Tibial nerve (tissue), 4 donors: ENCODE data around the gene VGF. TPM values are rescaled to one million over a fixed set of nuclear protein-coding genes. Genes with fewer than 3 reads are reported as not detected.
"Not testable (repeated sequence)": the region's sequence is repeated elsewhere in the genome, so short reads cannot be mapped to it uniquely, and the experiment has no call there.

Source experiments
- DNase-seq, 2 donors: peaks; one replicate each; pipeline ENCODE4 v3.0.0-alpha.2; 2019; ENCODE audit warnings: low spot score in 2 of 2
- H3K27ac ChIP-seq, 4 donors: fragments of 200-600 bp; sonication (generic) in 3 of 4; one replicate each; pipeline ENCODE4 v1.5.1; 2017 to 2019; ENCODE audit warnings: mild to moderate bottlenecking in 1 of 4
- H3K27me3 ChIP-seq, 2 donors: fragments of 200-600 bp; sonication (generic) in 1 of 2; one replicate each; pipeline versions ENCODE4 v1.5.1 to v1.6.0; 2017 to 2019
- H3K36me3 ChIP-seq, 3 donors: fragments of 200-600 bp; sonication (generic); one replicate each; pipeline ENCODE4 v1.5.1; 2018 to 2019
- H3K4me1 ChIP-seq, 4 donors: fragments of 200-600 bp; sonication (generic) in 3 of 4; one replicate each; pipeline ENCODE4 v1.5.1; 2017 to 2019
- H3K4me3 ChIP-seq, 4 donors: fragments of 200-600 bp; sonication (generic) in 3 of 4; one replicate each; pipeline ENCODE4 v1.5.1; 2017 to 2019; ENCODE audit warnings: mild to moderate bottlenecking in 1 of 4, moderate library complexity in 1 of 4
- H3K9me3 ChIP-seq, 4 donors: fragments of 200-600 bp; sonication (generic) in 3 of 4; one replicate each; pipeline ENCODE4 v1.5.1; 2017 to 2019
- EP300 ChIP-seq, 2 donors: sonication (generic); formaldehyde crosslinking; IDR thresholded peaks; one replicate each; pipeline ENCODE4 v1.6.1; 2017; ENCODE audit warnings: antibody characterized with exemption in 2 of 2, mild to moderate bottlenecking in 1 of 2
- POLR2A ChIP-seq, 2 donors: fragments of 450-650 bp; IDR thresholded peaks; one replicate each; pipeline ENCODE4 v1.6.1; 2017; ENCODE audit warnings: antibody characterized with exemption in 2 of 2, mild to moderate bottlenecking in 2 of 2, moderate library complexity in 2 of 2
- WGBS, 2 donors: methylation state at CpG; one replicate each; pipeline ENCODE4 v1.1.5; 2018; 5-methylcytosine and 5-hydroxymethylcytosine counted together
- total RNA-seq, 4 donors: library from RNA; depleted of rRNA; stranded (reverse); fragments of >200 nt; gene quantifications; one replicate each; pipeline ENCODE4 v1.1.0, GENCODE V29; 2016
- TF ChIP-seq, protein P1 (sequence below), 5 experiments: fragments of 200-600 bp in 3 of 5; fragments of 450-650 bp in 2 of 5; sonication (generic) in 3 of 5; IDR thresholded peaks; one replicate each; pipeline ENCODE4 v1.5.1; 2016 to 2019; ENCODE audit warnings: antibody characterized with exemption in 5 of 5, mild to moderate bottlenecking in 3 of 5, moderate library complexity in 2 of 5

Gene VGF
- total RNA-seq, 4 donors from 2014 or later, result 1.0 TPM; not detected in 3

DNA sequence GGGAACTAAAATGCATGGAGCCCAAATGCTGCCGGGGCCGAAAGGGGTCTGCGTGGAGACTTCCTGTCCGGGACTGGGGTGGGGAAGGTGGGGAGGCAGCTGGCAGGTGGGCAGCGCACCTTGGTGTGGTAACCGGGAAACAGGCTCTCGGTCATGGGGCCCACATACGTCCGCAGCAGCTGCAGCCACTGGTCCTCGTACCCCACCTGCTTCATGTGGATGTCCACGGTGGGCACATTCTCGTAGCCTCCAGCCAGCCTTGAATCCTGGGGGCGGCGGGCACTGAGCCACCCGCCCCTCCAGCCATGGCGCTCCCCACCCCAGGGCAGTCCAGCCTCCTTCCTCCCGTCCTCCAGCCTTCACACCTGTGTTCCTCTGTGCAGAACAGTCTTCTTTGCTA is 42.1 kb upstream of the VGF start:
- WGBS, 2 donors, result 80 to 84% methylated on average over 8 to 17 of the region's 17 CpGs
- TF ChIP-seq, protein P1, sequence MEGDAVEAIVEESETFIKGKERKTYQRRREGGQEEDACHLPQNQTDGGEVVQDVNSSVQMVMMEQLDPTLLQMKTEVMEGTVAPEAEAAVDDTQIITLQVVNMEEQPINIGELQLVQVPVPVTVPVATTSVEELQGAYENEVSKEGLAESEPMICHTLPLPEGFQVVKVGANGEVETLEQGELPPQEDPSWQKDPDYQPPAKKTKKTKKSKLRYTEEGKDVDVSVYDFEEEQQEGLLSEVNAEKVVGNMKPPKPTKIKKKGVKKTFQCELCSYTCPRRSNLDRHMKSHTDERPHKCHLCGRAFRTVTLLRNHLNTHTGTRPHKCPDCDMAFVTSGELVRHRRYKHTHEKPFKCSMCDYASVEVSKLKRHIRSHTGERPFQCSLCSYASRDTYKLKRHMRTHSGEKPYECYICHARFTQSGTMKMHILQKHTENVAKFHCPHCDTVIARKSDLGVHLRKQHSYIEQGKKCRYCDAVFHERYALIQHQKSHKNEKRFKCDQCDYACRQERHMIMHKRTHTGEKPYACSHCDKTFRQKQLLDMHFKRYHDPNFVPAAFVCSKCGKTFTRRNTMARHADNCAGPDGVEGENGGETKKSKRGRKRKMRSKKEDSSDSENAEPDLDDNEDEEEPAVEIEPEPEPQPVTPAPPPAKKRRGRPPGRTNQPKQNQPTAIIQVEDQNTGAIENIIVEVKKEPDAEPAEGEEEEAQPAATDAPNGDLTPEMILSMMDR (IDR thresholded peaks at IDR 0.05), result no peak
- TF ChIP-seq POLR2A (IDR thresholded peaks at IDR 0.05) (no peak), EP300 (IDR thresholded peaks at IDR 0.05) (no peak)
- H3K4me1 ChIP-seq, result no peaks in the 10 kb centered on the region
- no peaks in the 10 kb centered on the region for H3K9me3 ChIP-seq
- H3K4me3 ChIP-seq, result no peak overlapping the region
- no peak for DNase-seq
- H3K27me3 ChIP-seq, result peaks cover 0 to 8% of the 10 kb centered on the region in 2 donors
- no peak overlapping the region for H3K27ac ChIP-seq
- H3K36me3 ChIP-seq, result peaks cover 3 to 69% (median 25%) of the 10 kb centered on the region in 3 donors

DNA sequence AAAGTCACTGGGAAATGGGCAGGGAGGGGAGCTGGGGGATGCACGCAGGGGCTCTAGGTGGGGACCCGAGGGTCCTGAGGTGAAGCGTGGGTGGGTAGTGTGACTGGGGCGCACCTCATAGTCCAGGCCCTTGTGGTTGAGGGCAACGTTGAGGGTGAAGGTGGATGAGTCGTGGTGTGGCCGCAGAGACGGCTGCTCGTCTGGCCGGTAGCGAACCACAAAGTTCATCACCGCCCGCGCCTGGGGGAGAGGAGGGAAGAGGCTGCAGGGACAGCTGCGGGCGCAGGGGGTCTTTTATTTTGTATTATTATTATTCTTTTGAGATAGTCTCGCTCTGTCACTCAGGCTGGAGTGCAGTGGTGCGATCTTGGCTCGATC is 41.3 kb upstream of the VGF start:
- no peak overlapping the region for H3K4me3 ChIP-seq
- H3K36me3 ChIP-seq, result peaks cover 3 to 61% (median 17%) of the 10 kb centered on the region in 3 donors

DNA sequence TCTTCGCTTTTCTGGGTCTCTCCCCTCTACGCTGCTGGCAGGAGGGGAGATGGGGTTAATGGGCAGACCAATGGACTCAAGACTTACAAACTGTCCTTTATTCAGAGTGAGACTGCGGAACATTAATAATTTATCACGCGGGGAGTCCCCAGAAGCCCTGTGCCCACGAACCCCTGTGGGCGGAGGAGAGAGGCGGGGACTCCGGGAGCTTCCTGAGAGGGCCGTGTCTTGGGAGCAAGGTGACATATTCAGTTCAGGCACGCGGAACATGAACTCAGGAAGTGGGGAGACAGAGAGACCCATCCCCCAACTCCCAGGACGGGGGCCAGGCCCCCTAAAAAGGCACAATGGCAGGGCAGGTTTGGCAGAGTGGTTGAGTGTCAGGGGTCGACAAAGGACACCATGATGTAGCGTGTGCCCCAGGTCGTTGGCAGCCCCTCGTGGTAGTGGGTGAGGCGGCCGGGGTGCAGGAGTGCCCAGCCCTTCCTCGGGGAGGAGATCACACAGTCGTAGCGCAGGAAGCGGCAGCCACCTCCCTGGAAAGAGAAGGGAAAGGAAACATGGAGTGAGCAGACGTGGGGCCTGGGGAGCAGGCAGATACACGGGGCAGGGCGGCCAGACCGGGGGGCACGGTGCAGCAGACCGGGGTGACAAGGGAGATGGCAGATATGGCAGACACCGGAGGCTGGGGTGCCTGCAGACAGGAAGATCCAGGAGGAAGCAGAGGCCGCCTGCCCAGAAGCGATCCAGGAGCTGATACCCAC is 40.7 kb upstream of the VGF start:
- 67 to 73% methylated on average over 32 of the region's 32 CpGs for WGBS, 2 donors
- TF ChIP-seq, protein P1 (IDR thresholded peaks at IDR 0.05), result no peak
- TF ChIP-seq POLR2A (IDR thresholded peaks at IDR 0.05) (no peak), EP300 (IDR thresholded peaks at IDR 0.05) (no peak)
- no peak for DNase-seq
- Histone ChIP-seq H3K4me3 (no peak overlapping the region), H3K9me3 (no peaks in the 10 kb centered on the region), H3K27ac (no peak overlapping the region), H3K36me3 (peaks cover 0 to 55% (median 12%) of the 10 kb centered on the region in 3 donors), H3K4me1 (peaks cover 0 to 11% (median 5%) of the 10 kb centered on the region in 4 donors), H3K27me3 (peaks cover 2 to 22% of the 10 kb centered on the region in 2 donors)

More for the DNA sequence above, 41.3 kb upstream of the VGF start:
- peaks cover 1 to 17% of the 10 kb centered on the region in 2 donors for H3K27me3 ChIP-seq
- DNase-seq, result no peak
- H3K9me3 ChIP-seq, result no peaks in the 10 kb centered on the region
- no peak overlapping the region for H3K27ac ChIP-seq
- WGBS, 2 donors, result 82 to 84% methylated on average over 19 of the region's 19 CpGs
- TF ChIP-seq EP300 (IDR thresholded peaks at IDR 0.05) (no peak), POLR2A (IDR thresholded peaks at IDR 0.05) (no peak)
- TF ChIP-seq, protein P1 (IDR thresholded peaks at IDR 0.05), result no peak
- peaks cover 0 to 8% (median 4%) of the 10 kb centered on the region in 4 donors for H3K4me1 ChIP-seq

DNA sequence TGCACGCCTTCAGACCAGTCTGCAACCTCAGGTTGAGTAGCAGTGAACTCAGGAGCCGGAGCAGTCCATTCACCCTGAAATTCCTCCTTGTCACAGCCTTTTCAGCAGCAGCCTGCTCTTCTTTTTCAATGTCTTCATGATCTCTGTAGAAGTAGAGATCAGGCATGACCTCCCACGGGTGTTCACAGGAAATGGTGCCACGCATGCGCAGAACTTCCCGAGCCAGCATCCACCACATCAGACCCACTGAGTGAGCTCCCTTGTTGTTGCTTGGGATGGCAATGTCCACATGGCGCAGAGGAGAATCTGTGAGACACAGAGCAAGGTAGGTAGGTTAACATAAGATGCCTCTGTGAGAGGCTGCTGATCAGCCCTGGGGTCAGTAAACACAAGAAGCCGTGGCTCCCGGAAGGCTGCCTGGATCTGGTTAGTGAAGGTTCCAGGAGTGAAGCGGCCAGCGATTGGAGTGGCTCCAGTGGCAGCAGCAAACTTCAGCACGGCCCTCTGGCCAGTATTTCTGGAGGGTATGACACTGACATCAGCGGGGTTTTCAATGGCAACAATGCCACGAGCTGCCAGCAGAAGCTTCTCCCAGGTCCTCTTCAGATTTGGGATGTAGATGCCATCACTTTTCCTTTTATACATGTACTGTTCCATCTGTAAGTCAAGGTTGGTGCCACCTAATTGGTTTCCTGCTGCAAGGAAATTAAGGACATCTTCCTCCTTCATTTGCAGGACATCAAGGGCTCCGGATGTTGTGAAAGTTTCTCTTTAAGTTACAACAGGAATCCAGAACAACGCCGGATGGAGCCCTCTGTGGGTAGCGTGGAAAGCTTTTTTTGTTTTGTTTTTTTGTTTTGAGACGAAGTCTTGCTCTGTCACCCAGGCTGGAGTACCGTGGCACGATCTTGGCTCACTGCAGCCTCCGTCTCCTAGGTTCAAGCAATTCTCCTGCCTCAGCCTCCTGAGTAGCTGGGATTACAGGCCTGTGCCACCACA is 38.7 kb upstream of the VGF start:
- H3K27ac ChIP-seq, H3K4me3 ChIP-seq, DNase-seq, H3K9me3 ChIP-seq: not testable (repeated sequence)
- WGBS, 2 donors, result 59 to 65% methylated on average over 22 of the region's 22 CpGs
- Histone ChIP-seq H3K4me1 (peaks cover 0 to 11% (median 5%) of the 10 kb centered on the region in 4 donors), H3K36me3 (peaks cover 0 to 35% (median 4%) of the 10 kb centered on the region in 3 donors), H3K27me3 (peaks cover 2 to 43% of the 10 kb centered on the region in 2 donors)

DNA sequence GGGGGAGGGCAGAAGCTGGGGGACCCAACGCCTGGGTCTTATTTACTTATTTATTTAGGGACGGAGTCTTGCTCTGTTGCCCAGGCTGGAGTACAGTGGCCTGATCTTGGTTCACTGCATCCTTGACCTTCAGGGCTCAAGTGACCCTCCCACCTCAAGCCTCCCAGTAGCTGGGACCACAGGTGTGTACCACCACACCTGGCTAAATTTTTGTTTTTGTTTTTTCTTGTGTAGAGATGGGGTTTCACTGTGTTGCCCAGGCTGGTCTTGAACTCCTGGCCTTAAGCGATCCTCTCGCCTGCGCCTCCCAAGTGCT is 37.2 kb upstream of the VGF start:
- Histone ChIP-seq H3K4me3 (no peak overlapping the region), H3K27me3 (peaks cover 2 to 55% of the 10 kb centered on the region in 2 donors), H3K4me1 (peaks cover 0 to 11% (median 5%) of the 10 kb centered on the region in 4 donors), H3K9me3 (no peaks in the 10 kb centered on the region), H3K27ac (no peak overlapping the region), H3K36me3 (peaks cover 0 to 20% (median 1%) of the 10 kb centered on the region in 3 donors)
- no peak for TF ChIP-seq POLR2A (IDR thresholded peaks at IDR 0.05)
- no peak for DNase-seq
- 85% methylated on average over 5 of the region's 5 CpGs for WGBS, 2 donors
